SK-N-MC (cell line): Measurements from ENCODE around the gene SERGEF.

ENCODE experiments used
- DNase-seq: peaks from one replicate; pipeline ENCODE4 v3.0.0-alpha.2; 2011; ENCODE audit warnings: low read depth, low spot score
- H3K27ac ChIP-seq: fragments of 200-600 bp; sonication (generic); 2 replicates; pipeline ENCODE4 v1.5.1; 2016; ENCODE audit warnings: mixed run types
- H3K36me3 ChIP-seq: fragments of 200-600 bp; sonication (generic); 2 replicates; pipeline ENCODE4 v1.6.1; 2017; ENCODE audit warnings: antibody characterized with exemption, low read length, mixed read lengths; ENCODE audit not compliant: insufficient read depth
- H3K4me3 ChIP-seq: fragments of 200-600 bp; sonication (generic); 2 replicates; pipeline ENCODE4 v1.5.1; 2016
- H3K9ac ChIP-seq: fragments of 200-600 bp; sonication (generic); 2 replicates; pipeline ENCODE4 v1.8.0; 2017; ENCODE audit warnings: mixed run types, mixed read lengths; ENCODE audit not compliant: insufficient read length
- H3K9me3 ChIP-seq: fragments of 200-600 bp; sonication (generic); 2 replicates; pipeline ENCODE4 v1.6.1; 2017; ENCODE audit warnings: low read depth, mild to moderate bottlenecking, antibody characterized with exemption, low read length, moderate library complexity, mixed read lengths
- EZH2 ChIP-seq: fragments of 200-600 bp; sonication (generic); IDR thresholded peaks from one replicate; pipeline ENCODE4 v1.6.1; 2017; ENCODE audit warnings: antibody characterized with exemption
- FOXP2 ChIP-seq: optimal IDR thresholded peaks from 2 replicates; pipeline ENCODE3; 2011; ENCODE audit warnings: mild to moderate bottlenecking, moderate library complexity; ENCODE audit not compliant: insufficient read depth; ENCODE audit errors: extremely low read length, control extremely low read depth
- POLR2AphosphoS5 ChIP-seq: IDR thresholded peaks from 2 replicates; pipeline ENCODE4 v1.6.1; 2012; ENCODE audit warnings: mild to moderate bottlenecking, low read depth, low read length, borderline replicate concordance

Gene SERGEF

DNA sequence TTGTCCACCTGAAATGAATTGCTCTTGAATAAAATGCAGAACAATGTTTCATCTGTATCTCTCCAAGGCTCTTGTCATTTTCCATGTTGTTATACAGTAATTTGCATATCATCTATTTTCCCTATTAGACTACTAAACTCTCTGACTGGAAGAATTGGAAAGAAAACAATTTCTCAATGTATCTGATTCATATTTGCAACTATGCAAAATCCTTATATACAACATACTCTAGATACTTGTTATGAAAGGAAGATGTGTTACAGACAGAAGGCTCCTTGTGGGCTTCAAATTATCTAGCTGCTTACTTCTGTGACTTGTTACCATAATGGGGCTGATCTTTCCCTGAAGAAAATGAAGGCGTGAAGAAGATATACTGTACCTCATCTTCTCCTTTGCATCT is 9.6 kb upstream of the SERGEF start:
- no peak overlapping the region for H3K27ac ChIP-seq
- H3K36me3 ChIP-seq = no peaks in the 10 kb centered on the region
- no peak overlapping the region for H3K9ac ChIP-seq
- no peak for DNase-seq
- H3K9me3 ChIP-seq = no peaks in the 10 kb centered on the region
- TF ChIP-seq POLR2AphosphoS5 = no peak
- no peak for TF ChIP-seq EZH2
- no peak for TF ChIP-seq FOXP2
- H3K4me3 ChIP-seq = no peak overlapping the region

DNA sequence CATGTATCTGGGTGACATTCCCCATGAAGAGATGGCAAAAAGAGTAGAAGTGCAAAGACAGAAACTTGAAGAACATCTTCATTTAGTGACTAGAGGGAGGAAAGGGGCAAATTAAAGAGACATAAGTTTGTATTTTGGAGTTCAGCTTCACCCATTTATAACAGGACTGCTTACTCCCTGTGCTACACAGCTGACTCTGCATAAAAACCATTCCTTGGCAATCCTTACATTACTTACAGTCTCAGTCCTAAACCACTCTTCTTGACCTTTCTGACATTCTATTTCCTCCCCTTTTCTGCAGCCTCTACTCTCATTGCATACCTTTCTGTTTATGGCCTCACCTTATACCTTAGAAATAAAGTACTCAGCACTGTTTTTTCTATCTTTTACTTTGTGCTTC is 6.8 kb upstream of the SERGEF start:
- TF ChIP-seq EZH2 = no peak
- no peak for TF ChIP-seq FOXP2
- TF ChIP-seq POLR2AphosphoS5 = no peak
- H3K9ac ChIP-seq = no peak overlapping the region
- no peaks in the 10 kb centered on the region for H3K36me3 ChIP-seq

DNA sequence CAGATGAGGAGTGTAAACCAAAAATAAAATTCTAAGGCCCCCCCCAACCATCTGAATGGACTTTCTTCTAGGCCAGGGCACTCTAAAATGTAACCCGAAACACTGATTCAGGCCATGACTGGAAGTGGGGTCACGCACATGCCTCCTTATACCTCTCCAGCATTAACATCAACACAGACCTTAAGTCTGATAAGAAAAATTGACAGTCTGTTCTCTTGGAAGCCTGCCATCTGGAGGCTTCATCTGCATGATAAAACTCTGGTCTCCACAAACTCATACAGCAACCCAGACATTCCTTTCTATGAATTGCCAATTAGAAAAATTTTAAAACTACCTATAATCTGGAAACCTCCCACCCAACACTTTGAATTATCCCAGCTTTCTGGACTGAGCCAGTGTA is 3.9 kb upstream of the SERGEF start:
- no peak for TF ChIP-seq FOXP2
- no peak for TF ChIP-seq POLR2AphosphoS5
- TF ChIP-seq EZH2 = no peak
- Histone ChIP-seq H3K4me3 (no peak overlapping the region), H3K9ac (no peak overlapping the region), H3K36me3 (no peaks in the 10 kb centered on the region), H3K9me3 (no peaks in the 10 kb centered on the region), H3K27ac (no peak overlapping the region)
- DNase-seq = no peak

More for the DNA sequence above, 6.8 kb upstream of the SERGEF start:
- DNase-seq = no peak
- no peak overlapping the region for H3K4me3 ChIP-seq
- H3K27ac ChIP-seq = no peak overlapping the region
- no peaks in the 10 kb centered on the region for H3K9me3 ChIP-seq

DNA sequence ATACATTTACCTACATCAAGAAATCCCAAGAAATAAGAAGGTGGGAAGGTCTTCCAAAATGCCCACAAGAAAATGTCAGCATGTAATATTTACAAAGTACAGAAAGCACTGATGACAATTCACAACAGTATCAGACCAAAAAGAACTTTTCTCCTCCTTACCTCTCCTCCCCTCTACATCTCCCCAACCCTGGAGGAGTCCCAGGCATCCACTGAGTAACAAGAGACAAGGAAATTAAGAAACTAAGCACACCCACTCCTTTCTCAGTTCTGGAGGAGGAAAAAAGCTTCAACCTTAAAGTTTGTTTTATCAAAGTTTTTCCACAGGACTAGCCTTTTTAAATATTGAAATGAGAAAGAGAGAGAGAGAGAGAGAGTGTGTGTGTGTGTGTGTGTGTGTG is 2.0 kb upstream of the SERGEF start:
- H3K9me3 ChIP-seq = no peaks in the 10 kb centered on the region
- DNase-seq = no peak
- H3K9ac ChIP-seq = no peak overlapping the region
- TF ChIP-seq EZH2 = no peak
- TF ChIP-seq FOXP2 = no peak
- TF ChIP-seq POLR2AphosphoS5 = no peak
- H3K36me3 ChIP-seq = no peaks in the 10 kb centered on the region
- H3K4me3 ChIP-seq = no peak overlapping the region
- H3K27ac ChIP-seq = no peak overlapping the region

- Histone ChIP-seq H3K4me3 (peak overlapping the region; percentile 95), H3K9ac (peak overlapping the region; percentile 67), H3K27ac (no peak overlapping the region), H3K9me3 (no peaks in the 10 kb centered on the region), H3K36me3 (no peaks in the 10 kb centered on the region)
- no peak for DNase-seq
- TF ChIP-seq FOXP2 (no peak), POLR2AphosphoS5 (no peak), EZH2 (no peak)
Measured at GRCh38 chr11:18013790-18014507, 1.1 kb upstream of the SERGEF start.

GRCh38 chr11:18012122-18012905 is 533 bp downstream of the SERGEF start:
- H3K36me3 ChIP-seq = no peaks in the 10 kb centered on the region
- H3K27ac ChIP-seq = no peak overlapping the region
- TF ChIP-seq FOXP2 = no peak
- TF ChIP-seq POLR2AphosphoS5 = no peak
- no peak for TF ChIP-seq EZH2
- peak overlapping the region; percentile 95 for H3K4me3 ChIP-seq
- H3K9me3 ChIP-seq = no peaks in the 10 kb centered on the region
- H3K9ac ChIP-seq = peak overlapping the region; percentile 64
- DNase-seq = no peak

- Histone ChIP-seq H3K9me3 (no peaks in the 10 kb centered on the region), H3K9ac (no peak overlapping the region), H3K27ac (no peak overlapping the region), H3K4me3 (no peak overlapping the region), H3K36me3 (no peaks in the 10 kb centered on the region)
- TF ChIP-seq FOXP2 (no peak), POLR2AphosphoS5 (no peak), EZH2 (no peak)
- no peak for DNase-seq
Measured at GRCh38 chr11:18011633-18012032, 1.2 kb downstream of the SERGEF start.

DNA sequence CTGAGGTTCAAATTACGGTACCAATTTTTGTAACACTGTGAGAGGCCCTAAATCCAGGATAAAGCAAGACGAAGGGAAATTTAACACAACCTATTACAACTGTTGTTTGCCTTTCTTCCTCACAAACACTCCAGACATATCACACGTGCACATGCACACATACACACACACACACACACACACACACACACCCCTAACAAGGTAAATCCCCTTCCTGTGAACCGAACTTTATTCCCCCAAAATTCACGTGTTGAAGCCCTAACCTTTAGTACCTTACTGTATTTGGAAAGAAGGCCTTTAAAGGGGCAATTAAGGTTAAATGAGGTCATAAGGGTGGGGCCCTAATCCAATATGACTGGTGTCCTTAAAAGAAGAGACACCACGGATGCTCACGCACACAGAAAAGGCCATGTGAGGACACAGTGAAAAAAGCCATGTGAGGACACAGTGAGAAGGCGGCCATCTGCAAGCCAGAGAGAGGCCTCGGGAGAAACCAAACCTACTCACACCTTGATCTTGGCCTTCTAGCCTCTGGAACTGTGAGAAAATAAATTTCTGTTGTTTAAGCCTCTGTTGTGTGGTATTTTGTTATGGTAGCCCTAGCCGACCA is 1.8 kb downstream of the SERGEF start:
- no peak overlapping the region for H3K9ac ChIP-seq
- no peak for DNase-seq
- H3K4me3 ChIP-seq = no peak overlapping the region
- H3K36me3 ChIP-seq = no peaks in the 10 kb centered on the region
- TF ChIP-seq EZH2 = no peak
- no peak for TF ChIP-seq POLR2AphosphoS5
- no peak for TF ChIP-seq FOXP2
- H3K27ac ChIP-seq = no peak overlapping the region
- no peaks in the 10 kb centered on the region for H3K9me3 ChIP-seq
